Measurements from ENCODE around the gene LLGL1. TPM values are rescaled to one million over a fixed set of nuclear protein-coding genes. Genes with fewer than 3 reads are reported as not detected.

LLGL1 gene
- total RNA-seq, 2 donors from 2014 or later, result 7.5 to 8.6 TPM

GRCh38 chr17:18225642-18226283 lies 328 bp downstream of the LLGL1 start:
- ATAC-seq, result peak; percentile 11
- intact Hi-C loops (cut with DNase I, micrococcal nuclease), result no loop called here
- no peak for DNase-seq

GRCh38 chr17:18226284-18226945 lies 980 bp downstream of the LLGL1 start:
- intact Hi-C loops (cut with DNase I, micrococcal nuclease), result no loop called here
- DNase-seq, result peak in 1 of 2 donors; percentile 23
- ATAC-seq, result no peak

DNA sequence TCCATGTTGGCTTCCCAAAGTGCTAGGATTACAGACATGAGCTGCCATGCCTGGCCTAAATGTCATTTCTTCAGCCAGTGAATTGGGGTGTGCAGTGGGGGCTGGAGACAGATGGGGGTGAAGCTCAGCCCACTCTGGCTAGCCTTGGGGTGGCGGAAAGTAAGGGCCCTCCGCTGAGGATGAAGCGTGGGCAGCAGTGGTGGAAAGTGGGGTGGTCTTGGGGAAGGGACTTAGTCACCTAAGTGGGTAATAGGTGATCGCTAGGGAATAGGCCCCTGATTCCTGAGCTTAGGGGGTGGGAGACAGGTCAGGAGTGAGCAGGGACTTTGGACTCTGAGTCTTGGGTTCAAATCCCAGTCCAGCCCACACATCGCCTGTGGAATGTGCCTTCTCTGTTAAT lies 2.2 kb downstream of the LLGL1 start:
- ATAC-seq (no peak), DNase-seq (no peak)
- intact Hi-C loops (cut with DNase I, micrococcal nuclease), result no loop called here

- intact Hi-C loops (cut with DNase I, micrococcal nuclease), result no loop called here
- no peak for DNase-seq
- no peak for ATAC-seq
These were observed 2.8 kb downstream of the LLGL1 start for GRCh38 chr17:18228176-18228682.

DNA sequence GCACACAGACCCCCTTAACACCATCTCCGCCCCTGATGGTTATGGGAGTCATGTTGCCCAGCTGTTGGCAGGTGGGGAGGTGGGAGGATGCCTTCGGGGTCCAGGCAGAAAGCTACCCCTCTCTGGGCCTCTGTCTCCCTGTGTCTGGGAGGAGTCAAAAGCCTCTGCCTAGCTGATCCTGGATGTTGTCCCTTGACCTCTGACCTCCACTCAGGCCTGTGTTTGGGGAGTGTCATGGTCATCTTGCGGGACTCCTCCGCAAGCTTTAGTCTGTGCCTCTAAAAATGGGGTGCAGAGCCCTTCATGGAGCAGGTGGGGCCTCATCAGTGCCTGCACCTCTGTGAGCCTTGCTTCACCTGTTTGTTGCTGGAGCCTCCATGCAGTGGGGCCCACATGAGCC lies 3.8 kb downstream of the LLGL1 start:
- no peak for DNase-seq
- intact Hi-C loops (cut with DNase I, micrococcal nuclease), result no loop called here
- ATAC-seq, result no peak

DNA sequence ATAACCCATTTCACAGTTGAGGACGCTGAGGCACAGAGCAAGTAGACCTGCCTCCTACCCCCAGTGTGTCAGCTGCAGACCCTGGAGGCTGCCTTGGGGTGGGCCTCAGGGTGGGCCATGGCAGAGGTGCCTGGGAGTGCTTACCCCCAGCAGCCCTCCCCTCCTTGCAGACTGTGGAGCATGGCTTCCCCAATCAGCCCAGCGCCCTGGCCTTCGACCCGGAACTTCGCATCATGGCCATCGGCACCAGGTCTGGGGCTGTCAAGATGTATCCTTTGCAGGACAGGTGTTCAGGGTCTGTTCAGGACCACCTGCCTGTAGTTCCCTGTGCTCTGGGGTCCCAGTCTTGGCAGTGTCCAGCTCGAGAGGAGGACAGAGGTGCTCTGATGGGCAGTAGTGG lies 4.3 kb downstream of the LLGL1 start:
- DNase-seq (no peak), ATAC-seq (no peak)
- intact Hi-C loops (cut with DNase I, micrococcal nuclease), result no loop called here

GRCh38 chr17:18230288-18231141 lies 5.1 kb downstream of the LLGL1 start:
- DNase-seq (no peak), ATAC-seq (no peak)
- intact Hi-C loops (cut with DNase I, micrococcal nuclease), result no loop called here

DNA sequence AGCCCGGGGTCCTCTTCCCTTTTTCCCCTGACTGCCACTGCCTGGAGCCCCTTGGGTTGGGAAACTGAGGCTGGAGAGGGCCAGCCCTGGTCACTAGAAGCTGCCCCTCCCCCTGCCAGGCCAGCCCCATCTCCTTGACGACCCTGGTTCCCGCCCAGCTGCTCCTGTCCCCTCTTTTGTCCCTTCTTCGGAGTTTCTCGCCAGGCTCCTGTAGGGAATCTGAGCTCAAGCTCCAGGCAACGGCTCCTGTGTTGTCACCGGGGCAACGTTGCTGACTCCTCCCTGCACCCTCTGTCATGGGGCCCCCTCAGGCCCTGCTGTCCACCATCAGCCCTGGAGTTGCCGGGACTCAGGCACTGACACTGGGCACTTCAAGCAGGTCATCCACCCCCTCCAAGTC lies 5.7 kb downstream of the LLGL1 start:
- DNase-seq, result no peak
- intact Hi-C loops (cut with DNase I, micrococcal nuclease), result no loop called here
- ATAC-seq, result no peak

- no peak for ATAC-seq
- intact Hi-C loops (cut with DNase I, micrococcal nuclease), result no loop called here
- no peak for DNase-seq
These were observed 8.5 kb downstream of the LLGL1 start for GRCh38 chr17:18233803-18234518.

DNA sequence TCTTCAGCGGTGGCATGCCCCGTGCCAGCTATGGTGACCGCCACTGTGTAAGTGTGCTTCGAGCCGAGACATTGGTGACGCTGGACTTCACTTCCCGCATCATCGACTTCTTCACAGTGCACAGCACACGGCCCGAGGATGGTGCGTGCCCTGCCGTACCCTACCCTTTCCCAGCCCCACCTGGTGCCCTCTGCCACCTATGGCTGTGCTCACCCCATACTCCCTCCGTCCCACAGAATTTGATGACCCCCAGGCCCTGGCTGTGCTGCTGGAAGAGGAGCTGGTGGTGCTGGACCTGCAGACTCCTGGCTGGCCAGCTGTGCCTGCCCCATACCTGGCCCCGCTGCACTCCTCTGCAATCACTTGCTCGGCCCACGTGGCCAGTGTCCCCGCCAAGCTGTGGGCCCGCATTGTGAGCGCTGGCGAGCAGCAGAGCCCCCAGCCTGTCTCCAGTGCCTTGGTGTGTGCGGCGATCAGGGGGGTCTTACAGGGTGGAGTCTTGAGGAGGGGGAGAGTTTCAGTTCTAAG lies 9.5 kb downstream of the LLGL1 start:
- DNase-seq (no peak), ATAC-seq (no peak)
- intact Hi-C loops (cut with DNase I, micrococcal nuclease), result no loop called here

DNA sequence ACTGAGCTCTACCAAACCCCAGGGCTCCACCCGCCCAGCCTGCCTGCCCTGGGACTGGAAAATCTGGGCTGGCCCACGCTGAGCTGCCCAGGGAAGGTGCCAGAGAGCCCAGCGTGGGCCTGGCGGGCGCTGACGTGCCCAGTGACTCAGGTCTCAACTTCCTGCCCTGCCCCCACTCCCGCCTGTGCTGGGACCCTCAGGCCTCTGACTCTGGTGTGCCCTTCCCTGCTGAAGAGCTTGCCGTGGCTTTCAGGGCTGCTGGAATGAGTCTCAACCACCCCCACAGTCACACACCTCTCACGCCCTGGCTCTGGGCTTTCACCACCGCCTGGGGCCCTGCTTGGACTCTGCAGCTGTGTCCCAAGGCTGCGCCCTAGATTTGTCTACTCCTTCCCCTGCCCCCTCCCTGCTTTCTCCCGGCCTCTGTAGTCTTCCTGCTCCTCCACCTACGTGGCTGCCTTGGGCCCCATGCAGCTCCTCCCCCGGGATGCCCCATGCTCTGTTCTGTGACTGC lies 10.4 kb downstream of the LLGL1 start:
- intact Hi-C loops (cut with DNase I, micrococcal nuclease), result no loop called here
- no peak for DNase-seq
- ATAC-seq, result no peak

DNA sequence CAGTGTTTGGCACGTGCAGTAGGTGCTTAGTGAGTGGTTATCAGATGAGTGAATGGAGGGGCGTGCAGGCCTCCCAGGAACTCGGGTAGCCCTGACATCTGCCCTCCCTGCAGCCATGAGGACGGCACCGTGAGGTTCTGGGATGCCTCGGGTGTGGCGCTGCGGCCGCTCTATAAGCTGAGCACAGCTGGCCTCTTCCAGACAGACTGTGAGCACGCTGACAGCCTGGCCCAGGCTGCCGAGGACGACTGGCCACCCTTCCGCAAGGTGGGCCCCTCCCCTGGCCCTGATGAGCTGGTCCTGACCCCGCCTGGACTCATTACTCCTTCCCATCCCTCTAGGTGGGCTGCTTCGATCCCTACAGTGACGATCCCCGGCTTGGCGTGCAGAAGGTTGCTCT lies 11.1 kb downstream of the LLGL1 start:
- no peak for DNase-seq
- intact Hi-C loops (cut with DNase I, micrococcal nuclease), result no loop called here
- no peak for ATAC-seq

- no peak for DNase-seq
- ATAC-seq, result no peak
- intact Hi-C loops (cut with DNase I, micrococcal nuclease), result no loop called here
These were observed 12.0 kb downstream of the LLGL1 start for GRCh38 chr17:18237461-18237860.

- ATAC-seq, result no peak
- intact Hi-C loops (cut with DNase I, micrococcal nuclease), result no loop called here
- DNase-seq, result no peak
These were observed 12.9 kb downstream of the LLGL1 start for GRCh38 chr17:18238299-18238698.

DNA sequence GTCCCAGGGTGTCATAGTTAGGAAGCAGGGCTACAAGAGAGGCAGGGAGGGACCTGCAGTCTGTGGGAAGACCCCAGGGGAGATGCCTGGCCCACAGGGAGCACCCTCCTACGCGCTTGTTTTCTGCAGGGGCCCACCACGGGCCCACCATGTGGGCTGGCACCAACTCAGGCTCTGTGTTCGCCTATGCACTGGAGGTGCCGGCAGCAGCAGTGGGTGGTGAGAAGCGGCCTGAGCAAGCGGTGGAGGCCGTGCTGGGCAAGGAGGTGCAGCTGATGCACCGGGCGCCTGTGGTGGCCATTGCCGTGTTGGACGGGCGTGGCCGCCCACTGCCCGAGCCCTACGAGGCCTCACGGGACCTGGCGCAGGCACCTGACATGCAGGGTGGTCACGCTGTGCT lies 15.0 kb downstream of the LLGL1 start:
- no peak for DNase-seq
- intact Hi-C loops (cut with DNase I, micrococcal nuclease), result no loop called here
- no peak for ATAC-seq

GRCh38 chr17:18241229-18241871 lies 15.9 kb downstream of the LLGL1 start:
- intact Hi-C loops (cut with DNase I, micrococcal nuclease), result no loop called here
- ATAC-seq (no peak), DNase-seq (no peak)

GRCh38 chr17:18245038-18245776 lies 19.8 kb downstream of the LLGL1 start:
- intact Hi-C loops (cut with DNase I, micrococcal nuclease), result no loop called here
- ATAC-seq (no peak), DNase-seq (no peak)

All from left colon (tissue), 2 donors.